Stimulated activated CD8-positive, alpha-beta memory T cell treated with anti-CD3 and anti-CD28 coated beads, Interleukin-15, amount 100 ng/mL, for 24 hours (primary cell): ENCODE results near the gene ACOT9.
"Not testable (repeated sequence)": the region's sequence is repeated elsewhere in the genome, so short reads cannot be mapped to it uniquely, and the experiment has no call there.

Experiments used
- DNase-seq: peaks from one replicate; pipeline ENCODE4 v3.0.0-alpha.2; 2020; ENCODE audit warnings: low read depth

The ACOT9 gene

DNA sequence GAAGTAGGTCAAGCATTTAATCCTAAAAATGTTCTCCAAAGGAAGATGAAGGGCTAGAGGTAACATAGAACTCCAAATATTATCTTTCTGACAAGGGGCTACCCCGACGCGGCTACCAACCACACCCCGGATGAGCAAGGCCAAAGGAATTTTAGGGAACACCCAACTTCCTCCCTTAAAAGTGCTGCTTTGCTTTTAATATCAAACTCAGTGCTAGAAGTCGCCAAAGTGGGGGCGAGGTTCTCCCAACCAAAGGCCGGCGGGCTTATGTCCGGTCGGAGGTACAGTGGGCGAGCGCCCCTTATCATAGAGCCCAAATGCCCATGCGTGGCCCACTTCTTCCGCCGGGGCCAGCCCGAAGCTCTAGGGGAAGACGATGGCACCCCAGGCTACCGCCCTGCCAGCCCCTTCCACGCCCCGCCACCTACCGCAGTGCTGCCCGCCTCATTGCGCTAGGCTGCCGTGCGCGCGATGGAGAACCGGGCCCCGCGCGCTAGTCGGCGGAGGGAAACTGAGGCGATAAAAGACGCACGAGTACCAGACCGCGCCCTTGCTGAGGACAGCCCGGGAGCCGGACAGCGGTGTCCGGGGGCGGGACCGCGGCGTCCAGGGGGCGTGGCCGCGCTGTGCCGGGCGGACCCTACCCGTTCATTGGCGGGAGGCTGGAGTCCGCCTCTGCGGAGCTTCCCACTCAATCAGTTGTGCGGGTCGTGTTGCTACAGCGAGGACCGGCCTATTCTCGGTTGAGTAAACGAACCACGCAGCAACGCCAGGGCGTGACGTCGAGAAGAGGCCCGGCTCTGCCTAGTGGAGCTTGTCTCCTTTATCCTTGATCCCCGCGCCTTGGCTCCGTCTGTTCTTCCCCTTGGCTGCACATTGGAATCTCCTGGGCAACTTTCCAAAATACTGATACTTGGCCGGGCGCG, at the start of gene ACOT9:
Gene ACOT9 (minus strand): TSS at position 580 of the 926 bp plus-strand sequence. CDS start 132 bp downstream, at position 448.
- peak; percentile 23 for DNase-seq

- DNase-seq, result no peak
Measured at GRCh38 chrX:23790155-23790497, 47.0 kb upstream of the ACOT9 start.

DNA sequence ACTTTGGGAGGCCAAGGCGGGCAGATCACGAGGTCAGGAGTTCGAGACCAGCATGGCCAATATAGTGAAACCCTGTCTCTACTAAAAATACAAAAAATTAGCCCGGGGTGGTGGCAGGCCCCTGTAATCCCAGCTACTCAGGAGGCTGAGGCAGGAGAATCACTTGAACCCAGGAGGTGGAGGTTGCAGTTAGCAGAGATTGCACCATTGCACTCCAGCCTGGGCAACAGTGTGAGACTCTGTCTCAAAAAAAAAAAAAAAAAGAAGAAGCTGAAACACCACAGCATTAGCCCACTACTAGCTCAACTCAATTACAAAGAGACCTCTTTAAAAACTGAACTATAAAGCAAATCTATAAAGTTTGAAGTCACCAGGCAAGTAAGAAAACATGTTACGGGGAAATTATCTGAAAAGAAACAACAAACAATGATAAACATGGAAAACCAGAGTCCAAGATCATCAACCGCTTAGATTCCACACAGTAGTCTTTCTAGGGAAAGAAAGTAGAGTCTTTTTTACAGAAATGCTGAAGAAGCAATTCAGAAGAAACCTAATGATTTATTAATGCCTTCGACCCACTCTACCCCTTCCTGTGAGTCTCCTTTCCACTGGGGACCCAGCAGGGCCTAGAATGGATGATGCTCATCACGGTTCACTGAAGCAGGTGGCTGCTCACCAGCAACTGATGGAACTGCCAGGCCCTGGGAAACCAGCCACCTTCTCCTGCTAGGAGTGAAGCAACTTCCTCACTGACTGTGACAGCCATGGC, 46.5 kb upstream of the ACOT9 start:
- DNase-seq, result no peak

DNA sequence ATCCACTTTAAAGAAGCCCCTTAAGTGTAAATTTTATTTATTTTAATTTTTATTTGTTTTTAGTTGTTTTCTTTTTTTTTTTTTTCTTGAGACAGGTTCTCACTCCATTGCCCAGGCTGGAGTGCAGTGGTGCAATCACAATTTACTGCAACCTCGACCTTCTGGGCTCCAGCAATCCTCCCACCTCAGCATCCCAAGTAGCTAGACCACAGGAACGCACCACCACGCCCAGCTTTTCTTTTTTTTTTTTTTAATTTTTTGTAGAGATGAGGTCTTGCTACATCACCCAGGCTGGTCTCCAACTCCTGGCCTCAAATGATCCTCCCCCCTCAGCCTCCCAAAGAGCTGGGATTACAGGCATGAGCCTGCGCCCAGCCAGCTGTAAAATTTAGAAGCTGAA, 45.9 kb upstream of the ACOT9 start:
- DNase-seq, result no peak

- no peak for DNase-seq
Measured at GRCh38 chrX:23788521-23788920, 45.4 kb upstream of the ACOT9 start.

DNA sequence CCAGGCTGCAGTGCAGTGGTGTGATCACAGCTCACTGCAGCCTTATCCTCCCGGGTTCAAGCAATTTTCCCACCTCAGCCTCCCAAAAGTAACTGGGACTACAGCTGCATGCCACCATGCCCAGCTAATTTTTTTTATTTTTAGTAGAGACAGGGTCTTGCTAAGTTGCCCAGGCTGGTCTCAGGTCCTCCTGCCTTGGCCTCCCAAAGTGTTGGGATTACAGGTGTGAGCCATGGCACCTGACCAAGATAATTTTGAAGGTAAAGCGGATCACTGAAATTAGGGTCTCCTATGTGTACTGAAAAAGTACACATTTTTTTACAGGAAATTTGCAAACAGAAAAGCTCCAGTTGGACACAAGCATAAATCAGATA, 44.7 kb upstream of the ACOT9 start:
- no peak for DNase-seq

- no peak for DNase-seq
Measured at GRCh38 chrX:23786268-23786815, 43.3 kb upstream of the ACOT9 start.

- no peak for DNase-seq
Measured at GRCh38 chrX:23785580-23785979, 42.5 kb upstream of the ACOT9 start.

DNA sequence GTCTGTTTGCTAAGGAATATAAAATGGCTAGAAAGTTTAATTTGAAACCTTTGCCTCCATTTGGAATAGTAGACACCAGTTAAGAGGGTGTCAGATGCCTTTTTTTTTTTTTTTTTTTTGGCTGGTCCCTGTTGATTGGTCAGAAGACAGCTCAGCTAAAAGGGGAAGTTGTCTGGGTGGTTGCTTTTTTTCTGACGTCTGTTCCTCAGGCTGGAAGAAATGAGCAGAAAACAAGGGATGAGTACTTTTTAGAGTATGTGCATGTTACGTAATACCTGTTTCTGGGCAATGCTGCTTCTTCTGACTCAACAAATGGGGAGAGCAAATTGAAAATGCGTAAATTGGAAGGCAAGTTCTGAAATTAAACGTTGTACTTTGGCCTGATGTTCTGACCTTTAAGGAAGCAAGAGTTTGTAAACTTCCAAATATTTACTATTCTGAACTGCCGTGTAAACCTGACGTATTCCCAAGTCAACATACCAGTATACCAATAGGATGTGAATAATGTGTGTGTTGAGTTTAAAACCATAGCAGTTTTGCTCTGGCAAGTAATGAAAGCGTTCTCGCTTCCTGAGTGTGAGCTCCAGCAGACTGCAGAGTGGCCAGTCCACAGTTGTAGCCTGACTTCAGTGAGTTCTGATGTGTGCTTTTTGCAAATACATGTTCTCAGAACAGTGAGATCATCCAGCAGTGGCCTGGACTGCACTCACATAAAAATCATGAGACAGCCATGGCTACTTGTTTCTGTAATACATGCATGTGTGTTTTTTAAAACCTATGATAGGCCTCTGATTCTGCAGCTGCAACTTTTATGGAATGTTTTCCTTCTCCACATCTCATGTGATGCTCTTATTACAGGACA, 41.6 kb upstream of the ACOT9 start:
- DNase-seq, result no peak

GRCh38 chrX:23783589-23784469, 40.8 kb upstream of the ACOT9 start:
- DNase-seq, result no peak

DNA sequence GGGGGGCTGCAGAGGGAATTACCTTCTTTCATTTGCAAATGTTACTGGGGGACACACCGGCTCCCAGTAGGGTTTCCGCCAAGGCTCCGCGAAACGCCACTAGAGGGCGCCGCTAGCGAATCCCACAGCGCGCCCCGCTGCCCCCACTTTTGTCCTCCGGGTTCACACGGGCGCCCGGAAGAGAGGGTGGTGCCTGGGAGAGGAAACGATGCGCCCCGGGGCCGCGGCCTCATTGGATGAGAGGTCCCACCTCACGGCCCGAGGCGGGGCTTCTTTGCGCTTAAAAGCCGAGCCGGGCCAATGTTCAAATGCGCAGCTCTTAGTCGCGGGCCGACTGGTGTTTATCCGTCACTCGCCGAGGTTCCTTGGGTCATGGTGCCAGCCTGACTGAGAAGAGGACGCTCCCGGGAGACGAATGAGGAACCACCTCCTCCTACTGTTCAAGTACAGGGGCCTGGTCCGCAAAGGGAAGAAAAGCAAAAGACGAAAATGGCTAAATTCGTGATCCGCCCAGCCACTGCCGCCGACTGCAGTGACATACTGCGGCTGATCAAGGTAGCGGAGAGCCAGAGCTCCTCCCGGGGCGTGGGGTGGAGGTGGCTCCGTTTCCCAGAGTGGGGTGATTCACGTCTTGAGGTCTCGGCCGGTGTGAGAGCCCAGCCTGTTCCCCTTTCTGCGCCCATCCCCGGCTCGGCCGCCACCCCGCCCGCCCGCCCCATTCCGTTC, 40.0 kb upstream of the ACOT9 start, which contains the start of gene SAT1:
Gene SAT1 (plus strand): TSS at position 311 of the 726 bp plus-strand sequence. CDS start 179 bp downstream, at position 490.
- peak; percentile 74 for DNase-seq

- no peak for DNase-seq
Measured at GRCh38 chrX:23782455-23782854, 39.4 kb upstream of the ACOT9 start.

GRCh38 chrX:23779025-23779424, 35.9 kb upstream of the ACOT9 start:
- DNase-seq, result no peak

DNA sequence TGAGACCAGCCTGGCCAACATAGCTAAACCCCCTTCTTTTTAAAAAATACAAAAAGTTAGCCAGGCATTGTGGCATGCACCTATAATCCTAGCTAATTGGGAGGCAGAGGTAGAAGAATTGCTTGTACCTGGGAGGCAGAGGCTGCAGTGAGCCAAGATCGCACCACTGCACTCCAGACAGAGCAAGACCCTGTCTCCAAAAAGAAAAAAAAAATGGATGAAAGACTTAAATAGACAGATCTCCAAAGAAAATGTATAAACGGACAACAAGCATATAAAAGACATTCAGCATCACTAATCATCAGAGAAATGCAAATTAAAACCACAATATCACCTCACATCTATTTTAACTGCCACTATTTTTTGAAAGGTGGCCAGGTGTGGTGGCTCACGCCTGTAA, 33.3 kb upstream of the ACOT9 start:
- no peak for DNase-seq

- no peak for DNase-seq
Measured at GRCh38 chrX:23773601-23774175, 30.6 kb upstream of the ACOT9 start.

DNA sequence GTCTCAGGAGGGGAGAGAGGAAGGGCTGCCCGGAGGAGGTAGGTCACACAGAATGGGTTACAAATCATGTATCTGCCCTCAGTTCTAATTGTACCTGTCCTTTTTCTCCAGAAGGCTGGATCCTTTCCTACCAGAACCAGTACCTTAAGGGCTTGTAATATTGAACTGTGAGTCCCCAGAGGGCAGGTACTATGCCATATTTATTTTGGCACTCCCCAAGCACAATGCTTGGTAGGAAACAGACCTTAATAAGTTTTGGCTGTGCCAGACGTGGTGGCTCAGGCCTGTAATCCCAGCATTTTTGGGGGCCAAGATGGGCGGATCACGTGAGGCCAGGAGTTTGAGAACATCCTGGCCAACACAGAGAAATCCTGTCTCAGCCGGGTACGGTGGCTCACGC, 28.0 kb upstream of the ACOT9 start:
- DNase-seq, result not testable (repeated sequence)

DNA sequence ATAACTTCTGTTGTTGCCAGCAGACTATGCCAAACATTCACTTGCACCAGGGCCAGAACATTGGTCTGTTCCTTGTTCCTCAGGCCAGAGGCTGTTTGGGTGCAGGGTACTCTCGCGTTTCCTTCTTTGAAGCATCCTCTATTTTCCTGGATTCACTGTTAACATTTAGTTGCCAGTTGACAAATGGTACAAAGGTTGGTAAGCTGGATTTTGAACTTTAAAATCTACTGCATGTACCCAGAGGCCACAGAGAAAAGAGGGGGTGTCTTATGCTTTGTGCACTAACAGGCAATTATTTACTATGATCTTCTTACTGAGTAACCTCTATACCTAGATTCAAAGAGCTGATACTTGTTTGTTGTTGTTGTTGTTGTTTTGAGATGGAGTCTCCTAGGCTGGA, 27.1 kb upstream of the ACOT9 start:
- DNase-seq, result no peak

DNA sequence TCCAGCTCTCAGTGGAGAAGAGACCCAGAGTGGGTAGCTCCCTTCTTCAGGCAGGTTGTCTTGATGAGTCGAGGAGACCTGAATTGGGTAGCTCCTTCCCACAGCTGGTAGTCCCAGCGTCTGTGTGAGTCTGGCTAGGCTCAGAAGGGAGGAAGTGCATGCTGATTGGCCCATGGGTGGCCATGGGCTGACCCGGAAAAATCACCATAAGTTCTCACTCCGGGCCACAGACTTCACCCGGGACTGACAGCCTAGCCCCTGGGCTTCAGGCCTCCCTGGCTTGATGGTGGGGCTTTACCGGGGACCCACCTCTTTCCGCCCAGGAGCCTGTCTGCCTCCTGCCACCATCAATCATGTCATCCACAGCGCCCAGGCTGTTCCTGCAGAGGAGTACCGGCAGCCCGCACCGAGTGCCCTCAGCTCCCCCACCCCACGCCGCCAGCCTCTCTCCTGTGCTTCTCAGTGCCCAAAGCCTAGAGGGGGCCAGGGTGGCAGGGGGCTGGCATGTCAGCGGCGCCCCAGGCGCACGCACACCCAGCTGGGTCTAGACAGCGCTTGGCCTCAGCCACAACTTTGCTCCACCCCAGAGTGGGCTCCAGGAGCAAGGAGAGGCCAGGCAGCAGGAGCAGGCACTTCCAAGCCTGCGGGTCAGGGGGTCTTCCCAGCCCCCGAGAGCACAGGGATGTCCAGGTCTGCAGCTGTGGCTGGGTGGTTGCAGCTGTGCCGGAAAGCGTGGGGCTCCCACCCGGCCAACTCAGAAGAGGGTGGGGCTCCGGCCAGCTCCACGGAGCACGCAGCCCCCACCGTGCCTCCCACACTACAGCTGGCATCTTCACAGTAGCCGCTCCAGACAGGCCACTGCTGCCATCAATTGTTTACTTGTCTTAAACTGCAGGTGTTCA, 23.8 kb upstream of the ACOT9 start:
- no peak for DNase-seq

- no peak for DNase-seq
Measured at GRCh38 chrX:23765868-23766267, 22.8 kb upstream of the ACOT9 start.
